Measurements from ENCODE around the gene NEK11. TPM values are rescaled to one million over a fixed set of nuclear protein-coding genes. Genes with fewer than 3 reads are reported as not detected.

NEK11 gene
- total RNA-seq, 1 donor from 2014 or later, result 1.3 TPM

DNA sequence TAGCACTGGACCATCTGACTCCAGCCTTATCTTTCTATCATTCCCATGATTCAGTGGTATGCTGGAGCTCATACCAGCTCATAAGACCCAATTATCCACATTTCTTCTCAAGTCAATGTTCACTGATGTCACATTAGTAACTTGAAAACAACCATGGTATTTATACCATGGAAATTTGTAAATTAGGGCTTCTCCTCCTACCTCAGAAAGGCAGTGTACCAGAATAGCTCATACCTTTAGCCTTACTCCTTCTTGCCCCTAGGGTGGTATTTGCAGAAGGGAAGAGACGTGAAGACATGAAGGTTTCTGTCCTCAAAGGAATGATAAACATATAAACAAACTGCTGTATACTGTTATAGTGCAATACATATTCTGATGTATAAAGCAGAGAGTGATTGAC is 114.2 kb downstream of the NEK11 start:
- Histone ChIP-seq H3K4me1 (peaks cover 7% of the 10 kb centered on the region), H3K9me3 (replicated peaks) (peaks cover 8% of the 10 kb centered on the region), H3K27me3 (ENCODE audit: low read depth) (no peaks in the 10 kb centered on the region), H3K36me3 (no peaks in the 10 kb centered on the region), H3K4me3 (no peak overlapping the region), H3K27ac (replicated peaks) (no peak overlapping the region)
- intact Hi-C loops (cut with micrococcal nuclease), result no loop called here
- no peak for DNase-seq
- TF ChIP-seq, protein P1, sequence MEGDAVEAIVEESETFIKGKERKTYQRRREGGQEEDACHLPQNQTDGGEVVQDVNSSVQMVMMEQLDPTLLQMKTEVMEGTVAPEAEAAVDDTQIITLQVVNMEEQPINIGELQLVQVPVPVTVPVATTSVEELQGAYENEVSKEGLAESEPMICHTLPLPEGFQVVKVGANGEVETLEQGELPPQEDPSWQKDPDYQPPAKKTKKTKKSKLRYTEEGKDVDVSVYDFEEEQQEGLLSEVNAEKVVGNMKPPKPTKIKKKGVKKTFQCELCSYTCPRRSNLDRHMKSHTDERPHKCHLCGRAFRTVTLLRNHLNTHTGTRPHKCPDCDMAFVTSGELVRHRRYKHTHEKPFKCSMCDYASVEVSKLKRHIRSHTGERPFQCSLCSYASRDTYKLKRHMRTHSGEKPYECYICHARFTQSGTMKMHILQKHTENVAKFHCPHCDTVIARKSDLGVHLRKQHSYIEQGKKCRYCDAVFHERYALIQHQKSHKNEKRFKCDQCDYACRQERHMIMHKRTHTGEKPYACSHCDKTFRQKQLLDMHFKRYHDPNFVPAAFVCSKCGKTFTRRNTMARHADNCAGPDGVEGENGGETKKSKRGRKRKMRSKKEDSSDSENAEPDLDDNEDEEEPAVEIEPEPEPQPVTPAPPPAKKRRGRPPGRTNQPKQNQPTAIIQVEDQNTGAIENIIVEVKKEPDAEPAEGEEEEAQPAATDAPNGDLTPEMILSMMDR (IDR thresholded peaks at IDR 0.05; ENCODE audit: borderline replicate concordance), result no peak

DNA sequence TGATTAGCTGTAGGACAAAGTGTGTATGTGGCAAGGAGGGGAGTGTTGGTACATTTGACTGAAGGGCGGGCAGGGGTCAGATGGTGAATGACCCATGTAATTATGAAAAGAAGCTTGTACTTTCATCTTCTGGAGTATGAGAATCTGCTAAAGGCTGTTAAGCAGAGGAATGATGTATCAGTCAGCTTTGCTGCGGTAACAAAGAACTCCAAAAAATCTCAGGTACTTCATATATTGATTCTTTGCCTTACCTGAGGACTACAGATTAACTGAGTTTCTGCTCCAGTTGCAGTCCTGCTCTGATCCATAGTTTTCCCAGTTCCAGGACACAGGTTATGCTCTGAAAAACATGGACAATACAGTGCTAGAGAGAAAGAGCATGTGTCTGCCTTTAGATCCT is 115.1 kb downstream of the NEK11 start:
- no peak overlapping the region for H3K27ac ChIP-seq (replicated peaks)
- peaks cover 5% of the 10 kb centered on the region for H3K4me1 ChIP-seq
- TF ChIP-seq, protein P1 (IDR thresholded peaks at IDR 0.05; ENCODE audit: borderline replicate concordance), result no peak

DNA sequence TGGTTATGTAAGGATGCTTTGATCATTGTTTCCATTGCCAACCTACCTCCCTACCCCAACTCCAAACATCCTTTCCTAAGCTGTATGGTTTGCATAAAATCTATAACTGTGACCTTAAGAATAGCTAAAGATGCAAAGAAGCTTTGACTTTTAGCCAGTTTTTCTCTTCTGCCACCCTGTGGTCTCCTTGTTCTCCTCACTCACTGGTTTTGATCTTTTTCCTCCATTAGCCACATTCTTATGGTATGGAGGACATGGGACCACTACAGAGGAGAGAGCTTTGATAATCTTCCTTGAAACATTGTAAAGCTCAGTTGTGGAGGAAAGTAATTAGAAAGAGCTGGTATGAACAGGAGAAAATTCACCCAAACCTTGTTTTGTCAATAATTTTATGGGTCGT is 115.9 kb downstream of the NEK11 start:
- Histone ChIP-seq H3K27me3 (ENCODE audit: low read depth) (no peaks in the 10 kb centered on the region), H3K4me1 (no peaks in the 10 kb centered on the region), H3K27ac (replicated peaks) (no peak overlapping the region), H3K9me3 (replicated peaks) (peaks cover 8% of the 10 kb centered on the region), H3K4me3 (no peak overlapping the region), H3K36me3 (no peaks in the 10 kb centered on the region)
- TF ChIP-seq, protein P1 (IDR thresholded peaks at IDR 0.05; ENCODE audit: borderline replicate concordance), result no peak
- DNase-seq, result no peak
- intact Hi-C loops (cut with micrococcal nuclease), result no loop called here

More for the DNA sequence above, 115.1 kb downstream of the NEK11 start:
- H3K27me3 ChIP-seq (ENCODE audit: low read depth), result no peaks in the 10 kb centered on the region
- intact Hi-C loops (cut with micrococcal nuclease), result no loop called here
- DNase-seq, result no peak
- H3K4me3 ChIP-seq, result no peak overlapping the region
- no peaks in the 10 kb centered on the region for H3K36me3 ChIP-seq
- H3K9me3 ChIP-seq (replicated peaks), result peaks cover 8% of the 10 kb centered on the region

DNA sequence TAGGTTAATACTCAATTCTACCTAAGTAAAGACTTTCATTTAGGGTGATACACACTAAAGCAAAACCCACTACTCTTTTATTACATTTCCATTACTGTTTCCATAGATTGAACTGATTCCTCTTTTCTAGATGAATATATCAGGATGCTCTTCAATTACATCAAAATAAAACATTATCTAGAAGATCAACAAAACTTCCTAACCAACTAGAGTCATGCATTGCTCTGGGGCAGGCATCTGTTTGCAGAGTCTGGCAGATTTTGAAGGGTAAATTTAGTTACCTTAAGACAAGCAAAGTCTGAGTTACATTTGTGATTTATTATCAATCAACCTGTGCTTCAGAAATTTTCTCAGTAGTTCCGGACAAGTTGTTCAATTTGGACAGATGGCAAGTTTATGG is 117.1 kb downstream of the NEK11 start:
- TF ChIP-seq, protein P1 (IDR thresholded peaks at IDR 0.05; ENCODE audit: borderline replicate concordance), result no peak
- Histone ChIP-seq H3K36me3 (no peaks in the 10 kb centered on the region), H3K9me3 (replicated peaks) (peaks cover 8% of the 10 kb centered on the region), H3K4me1 (no peaks in the 10 kb centered on the region), H3K27ac (replicated peaks) (no peak overlapping the region), H3K4me3 (no peak overlapping the region), H3K27me3 (ENCODE audit: low read depth) (no peaks in the 10 kb centered on the region)
- no peak for DNase-seq
- intact Hi-C loops (cut with micrococcal nuclease), result no loop called here

DNA sequence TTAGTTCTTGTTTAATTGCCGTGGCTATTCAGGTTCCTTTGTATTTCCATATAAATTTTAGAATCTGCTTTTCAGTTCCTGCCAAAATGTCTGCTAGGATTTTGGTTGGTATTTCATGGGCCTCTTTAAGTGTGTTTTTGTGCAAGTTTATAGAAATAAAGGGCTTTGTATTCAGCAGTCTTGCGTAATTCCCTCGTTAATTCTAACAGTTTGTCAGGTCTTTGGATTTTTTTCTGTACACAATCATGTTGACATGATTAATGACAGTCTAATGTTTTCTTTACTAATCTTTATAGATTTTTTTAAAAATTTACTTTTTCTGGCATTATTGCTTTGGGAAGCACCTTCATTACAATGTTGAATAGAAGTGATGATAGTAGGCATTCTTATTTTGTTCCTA is 120.9 kb downstream of the NEK11 start:
- no peaks in the 10 kb centered on the region for H3K4me1 ChIP-seq
- no peak overlapping the region for H3K4me3 ChIP-seq
- TF ChIP-seq, protein P1 (IDR thresholded peaks at IDR 0.05; ENCODE audit: borderline replicate concordance), result no peak
- no peaks in the 10 kb centered on the region for H3K27me3 ChIP-seq (ENCODE audit: low read depth)
- DNase-seq, result no peak
- no peaks in the 10 kb centered on the region for H3K36me3 ChIP-seq
- intact Hi-C loops (cut with micrococcal nuclease), result no loop called here
- H3K9me3 ChIP-seq (replicated peaks), result no peaks in the 10 kb centered on the region
- H3K27ac ChIP-seq (replicated peaks), result no peak overlapping the region

DNA sequence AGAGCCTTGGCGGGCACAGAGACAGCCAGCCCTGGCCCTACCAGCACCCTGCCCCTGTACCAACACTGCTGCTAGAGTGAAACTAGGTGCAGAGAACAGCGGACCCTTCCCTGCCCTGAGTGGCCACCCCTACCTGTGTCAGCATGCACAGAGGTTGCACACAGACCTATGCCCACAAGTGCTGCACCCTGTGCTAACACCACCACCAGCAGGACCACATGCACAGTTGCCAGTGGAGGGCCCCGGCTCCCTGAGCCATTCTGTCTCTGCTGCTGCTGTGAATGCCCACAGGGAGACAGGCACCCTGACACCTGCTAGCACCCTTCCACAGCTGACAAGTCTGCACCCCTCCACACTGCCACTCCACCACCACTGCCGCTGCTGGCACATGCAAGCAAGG is 131.8 kb downstream of the NEK11 start:
- H3K4me1 ChIP-seq, result no peaks in the 10 kb centered on the region
- TF ChIP-seq, protein P1 (IDR thresholded peaks at IDR 0.05; ENCODE audit: borderline replicate concordance), result no peak
- H3K4me3 ChIP-seq, result no peak overlapping the region
- no peak overlapping the region for H3K27ac ChIP-seq (replicated peaks)
- no peaks in the 10 kb centered on the region for H3K36me3 ChIP-seq
- intact Hi-C loops (cut with micrococcal nuclease), result no loop called here
- no peak for DNase-seq
- no peaks in the 10 kb centered on the region for H3K9me3 ChIP-seq (replicated peaks)
- H3K27me3 ChIP-seq (ENCODE audit: low read depth), result no peaks in the 10 kb centered on the region

Measured in left ventricle myocardium inferior (tissue), 1 donor.